HEK293 (cell line): ENCODE measurements around the gene ELF1.
A peak's percentile ranks its signal among the peaks of the same experiment; 100 is the strongest.

ENCODE experiments used
- BCL11A ChIP-seq: fragments of 450-650 bp; formaldehyde crosslinking; IDR thresholded peaks from 2 replicates; pipeline ENCODE4 v1.5.1; 2016; ENCODE audit warnings: low read depth, missing biosample characterization, missing genetic modification characterization
- EGR2 ChIP-seq: fragments of 450-650 bp; formaldehyde crosslinking; IDR thresholded peaks from 2 replicates; pipeline ENCODE4 v1.5.1; 2016; ENCODE audit warnings: low read depth, missing biosample characterization, missing genetic modification characterization
- KLF16 ChIP-seq: fragments of 450-650 bp; formaldehyde crosslinking; IDR thresholded peaks from 2 replicates; pipeline ENCODE4 v1.5.1; 2017; ENCODE audit warnings: missing biosample characterization, missing genetic modification characterization
- MZF1 ChIP-seq: fragments of 450-650 bp; formaldehyde crosslinking; IDR thresholded peaks from 2 replicates; pipeline ENCODE4 v1.5.1; 2017; ENCODE audit warnings: missing biosample characterization, missing genetic modification characterization, borderline replicate concordance
- RBAK ChIP-seq: fragments of 450-650 bp; formaldehyde crosslinking; IDR thresholded peaks from 2 replicates; pipeline ENCODE4 v1.5.1; 2016; ENCODE audit warnings: missing biosample characterization, missing genetic modification characterization
- SP7 ChIP-seq: fragments of 450-650 bp; formaldehyde crosslinking; IDR thresholded peaks from 2 replicates; pipeline ENCODE4 v1.5.1; 2016; ENCODE audit warnings: missing biosample characterization, missing genetic modification characterization
- ZBTB20 ChIP-seq: fragments of 450-650 bp; formaldehyde crosslinking; IDR thresholded peaks from 2 replicates; pipeline ENCODE4 v1.5.1; 2016; ENCODE audit warnings: missing biosample characterization, missing genetic modification characterization
- ZBTB7A ChIP-seq: fragments of 450-650 bp; formaldehyde crosslinking; IDR thresholded peaks from 2 replicates; pipeline ENCODE4 v1.5.1; 2016; ENCODE audit warnings: low read depth, missing biosample characterization, missing genetic modification characterization
- ZNF112 ChIP-seq: fragments of 450-650 bp; formaldehyde crosslinking; IDR thresholded peaks from 2 replicates; pipeline ENCODE4 v1.5.0; 2017; ENCODE audit warnings: missing biosample characterization, missing genetic modification characterization
- ZNF121 ChIP-seq: fragments of 450-650 bp; formaldehyde crosslinking; IDR thresholded peaks from 2 replicates; pipeline ENCODE4 v1.5.1; 2016; ENCODE audit warnings: missing biosample characterization, missing genetic modification characterization
- ZNF146 ChIP-seq: fragments of 450-650 bp; formaldehyde crosslinking; IDR thresholded peaks from 2 replicates; pipeline ENCODE4 v1.5.1; 2016; ENCODE audit warnings: missing biosample characterization, missing genetic modification characterization
- ZNF184 ChIP-seq: fragments of 450-650 bp; IDR thresholded peaks from 2 replicates; pipeline ENCODE4 v1.5.1; 2018; ENCODE audit warnings: missing biosample characterization, mild to moderate bottlenecking, missing genetic modification characterization
- ZNF221 ChIP-seq: fragments of 450-650 bp; formaldehyde crosslinking; IDR thresholded peaks from 2 replicates; pipeline ENCODE4 v1.5.1; 2017; ENCODE audit warnings: missing biosample characterization, missing genetic modification characterization, borderline replicate concordance
- ZNF37A ChIP-seq: fragments of 450-650 bp; IDR thresholded peaks from 2 replicates; pipeline ENCODE4 v1.5.1; 2018; ENCODE audit warnings: missing biosample characterization, missing genetic modification characterization
- ZNF404 ChIP-seq: fragments of 450-650 bp; formaldehyde crosslinking; IDR thresholded peaks from 2 replicates; pipeline ENCODE4 v1.5.1; 2017; ENCODE audit warnings: missing biosample characterization, missing genetic modification characterization
- ZNF426 ChIP-seq: fragments of 450-650 bp; formaldehyde crosslinking; IDR thresholded peaks from 2 replicates; pipeline ENCODE4 v1.5.1; 2017; ENCODE audit warnings: missing biosample characterization, missing genetic modification characterization, mild to moderate bottlenecking, inconsistent platforms, moderate library complexity
- ZNF561 ChIP-seq: fragments of 450-650 bp; IDR thresholded peaks from 2 replicates; pipeline ENCODE4 v1.5.1; 2018; ENCODE audit warnings: missing biosample characterization, missing genetic modification characterization, borderline replicate concordance
- ZNF658 ChIP-seq: fragments of 450-650 bp; formaldehyde crosslinking; IDR thresholded peaks from 2 replicates; pipeline ENCODE4; 2016; ENCODE audit warnings: missing biosample characterization, missing genetic modification characterization
- ZNF660 ChIP-seq: fragments of 450-650 bp; IDR thresholded peaks from 2 replicates; pipeline ENCODE4 v1.5.1; 2018; ENCODE audit warnings: missing biosample characterization, mild to moderate bottlenecking, missing genetic modification characterization
- ZNF837 ChIP-seq: fragments of 450-650 bp; formaldehyde crosslinking; IDR thresholded peaks from 2 replicates; pipeline ENCODE4 v1.5.1; 2016; ENCODE audit warnings: missing biosample characterization, missing genetic modification characterization
- ZSCAN30 ChIP-seq: fragments of 450-650 bp; IDR thresholded peaks from 2 replicates; pipeline ENCODE4 v1.5.1; 2018; ENCODE audit warnings: missing biosample characterization, mild to moderate bottlenecking, missing genetic modification characterization, moderate library complexity
- TF ChIP-seq, protein P1 (sequence below): fragments of 450-650 bp; formaldehyde crosslinking; IDR thresholded peaks from 2 replicates; pipeline ENCODE4 v1.5.1; 2017; ENCODE audit warnings: missing biosample characterization, missing genetic modification characterization
- TF ChIP-seq, protein P2 (sequence below): fragments of 450-650 bp; formaldehyde crosslinking; IDR thresholded peaks from 2 replicates; pipeline ENCODE4 v1.5.1; 2016; ENCODE audit warnings: missing biosample characterization, missing genetic modification characterization
- TF ChIP-seq, protein P3 (sequence below): fragments of 450-650 bp; formaldehyde crosslinking; IDR thresholded peaks from 2 replicates; pipeline ENCODE4 v1.5.1; 2017; ENCODE audit warnings: missing biosample characterization, mild to moderate bottlenecking, missing genetic modification characterization, moderate library complexity
- TF ChIP-seq, protein P4 (sequence below): fragments of 450-650 bp; formaldehyde crosslinking; IDR thresholded peaks from 2 replicates; pipeline ENCODE4 v1.5.1; 2017; ENCODE audit warnings: missing biosample characterization, missing genetic modification characterization
- TF ChIP-seq, protein P5 (sequence below): fragments of 450-650 bp; formaldehyde crosslinking; IDR thresholded peaks from 2 replicates; pipeline ENCODE4 v1.5.1; 2016; ENCODE audit warnings: missing biosample characterization, missing genetic modification characterization
- TF ChIP-seq, protein P6 (sequence below): fragments of 450-650 bp; formaldehyde crosslinking; IDR thresholded peaks from 2 replicates; pipeline ENCODE4 v1.5.1; 2016; ENCODE audit warnings: missing biosample characterization, missing genetic modification characterization

The ELF1 gene

DNA sequence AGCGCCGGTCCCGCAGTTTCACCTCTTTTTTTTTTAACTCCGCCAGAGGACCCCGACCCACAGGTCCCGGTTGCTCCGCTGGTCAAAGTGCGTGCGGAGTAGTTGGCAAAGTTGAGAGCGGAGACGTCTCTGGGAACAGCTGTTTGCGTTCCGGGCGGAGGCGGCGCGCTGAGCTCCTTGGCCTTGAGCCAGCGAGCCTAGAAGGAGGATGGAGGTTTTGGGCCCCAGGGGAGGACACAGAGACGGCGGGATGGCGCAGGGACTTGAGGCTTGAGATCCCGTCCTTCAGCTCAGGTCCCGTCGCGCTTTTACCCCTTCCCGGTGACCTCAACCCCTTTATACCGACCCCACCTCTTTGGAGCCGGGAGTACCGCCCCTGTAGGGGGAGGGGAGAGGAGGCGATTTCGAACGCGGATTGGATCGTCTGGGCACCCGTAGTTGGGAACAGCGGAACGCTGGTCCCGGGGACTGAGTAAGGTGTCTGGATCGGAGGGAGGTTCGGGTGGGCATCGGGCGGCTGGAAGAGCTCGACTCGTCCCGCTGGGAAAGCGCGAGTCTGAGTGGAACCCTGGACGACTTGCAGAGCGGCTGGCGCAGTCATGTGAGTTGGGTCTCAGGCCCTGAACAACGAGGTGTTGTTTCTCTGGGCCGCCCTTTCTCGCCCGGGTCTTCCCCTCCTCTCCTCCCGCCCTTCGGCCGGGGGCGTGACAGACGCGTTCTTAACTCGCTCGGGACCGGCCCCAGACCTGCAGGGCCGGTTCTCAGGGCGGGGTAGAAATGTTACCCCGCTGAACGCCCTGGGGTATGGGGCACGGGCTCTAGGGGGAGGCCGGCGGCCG, 42.2 kb upstream of the ELF1 start, which contains the start of gene WBP4 (continued):
- TF ChIP-seq ZNF184 (peak; percentile 89; the same call in 1 of the 2 replicates), RBAK (tag by site-specific recombination) (no peak), ZNF658 (no peak), ZNF837 (tag by site-specific recombination) (no peak), ZNF121 (tag by site-specific recombination) (0 out of 2 replicates have a peak, but pooled peaks have one; percentile 48), ZSCAN30 (tag by site-specific recombination) (peak; percentile 82; the same call in 1 of the 2 replicates), KLF16 (peak; percentile 82), SP7 (tag by site-specific recombination) (peak; percentile 82), ZNF112 (tag by site-specific recombination) (no peak), ZNF37A (peak; percentile 32; the same call in 1 of the 2 replicates), ZNF404 (tag by site-specific recombination) (no peak), ZBTB7A (tag by site-specific recombination) (0 out of 2 replicates have a peak, but pooled peaks have one; percentile 71), BCL11A (peak; percentile 30; the same call in 1 of the 2 replicates), ZBTB20 (peak; percentile 98), ZNF221 (tag by site-specific recombination) (no peak), ZNF561 (peak; percentile 88; the same call in 1 of the 2 replicates), ZNF426 (tag by site-specific recombination) (no peak), ZNF660 (tag by site-specific recombination) (peak; percentile 75), MZF1 (peak; percentile 71; the same call in 1 of the 2 replicates), EGR2 (peak; percentile 41; the same call in 1 of the 2 replicates), ZNF146 (tag by site-specific recombination) (peak; percentile 44)
- TF ChIP-seq, protein P1, sequence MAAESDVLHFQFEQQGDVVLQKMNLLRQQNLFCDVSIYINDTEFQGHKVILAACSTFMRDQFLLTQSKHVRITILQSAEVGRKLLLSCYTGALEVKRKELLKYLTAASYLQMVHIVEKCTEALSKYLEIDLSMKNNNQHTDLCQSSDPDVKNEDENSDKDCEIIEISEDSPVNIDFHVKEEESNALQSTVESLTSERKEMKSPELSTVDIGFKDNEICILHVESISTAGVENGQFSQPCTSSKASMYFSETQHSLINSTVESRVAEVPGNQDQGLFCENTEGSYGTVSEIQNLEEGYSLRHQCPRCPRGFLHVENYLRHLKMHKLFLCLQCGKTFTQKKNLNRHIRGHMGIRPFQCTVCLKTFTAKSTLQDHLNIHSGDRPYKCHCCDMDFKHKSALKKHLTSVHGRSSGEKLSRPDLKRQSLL: peak; percentile 84; the same call in 1 of the 2 replicates
- TF ChIP-seq, protein P2, sequence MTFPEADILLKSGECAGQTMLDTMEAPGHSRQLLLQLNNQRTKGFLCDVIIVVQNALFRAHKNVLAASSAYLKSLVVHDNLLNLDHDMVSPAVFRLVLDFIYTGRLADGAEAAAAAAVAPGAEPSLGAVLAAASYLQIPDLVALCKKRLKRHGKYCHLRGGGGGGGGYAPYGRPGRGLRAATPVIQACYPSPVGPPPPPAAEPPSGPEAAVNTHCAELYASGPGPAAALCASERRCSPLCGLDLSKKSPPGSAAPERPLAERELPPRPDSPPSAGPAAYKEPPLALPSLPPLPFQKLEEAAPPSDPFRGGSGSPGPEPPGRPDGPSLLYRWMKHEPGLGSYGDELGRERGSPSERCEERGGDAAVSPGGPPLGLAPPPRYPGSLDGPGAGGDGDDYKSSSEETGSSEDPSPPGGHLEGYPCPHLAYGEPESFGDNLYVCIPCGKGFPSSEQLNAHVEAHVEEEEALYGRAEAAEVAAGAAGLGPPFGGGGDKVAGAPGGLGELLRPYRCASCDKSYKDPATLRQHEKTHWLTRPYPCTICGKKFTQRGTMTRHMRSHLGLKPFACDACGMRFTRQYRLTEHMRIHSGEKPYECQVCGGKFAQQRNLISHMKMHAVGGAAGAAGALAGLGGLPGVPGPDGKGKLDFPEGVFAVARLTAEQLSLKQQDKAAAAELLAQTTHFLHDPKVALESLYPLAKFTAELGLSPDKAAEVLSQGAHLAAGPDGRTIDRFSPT (tag by site-specific recombination): peak; percentile 34
- TF ChIP-seq, protein P3, sequence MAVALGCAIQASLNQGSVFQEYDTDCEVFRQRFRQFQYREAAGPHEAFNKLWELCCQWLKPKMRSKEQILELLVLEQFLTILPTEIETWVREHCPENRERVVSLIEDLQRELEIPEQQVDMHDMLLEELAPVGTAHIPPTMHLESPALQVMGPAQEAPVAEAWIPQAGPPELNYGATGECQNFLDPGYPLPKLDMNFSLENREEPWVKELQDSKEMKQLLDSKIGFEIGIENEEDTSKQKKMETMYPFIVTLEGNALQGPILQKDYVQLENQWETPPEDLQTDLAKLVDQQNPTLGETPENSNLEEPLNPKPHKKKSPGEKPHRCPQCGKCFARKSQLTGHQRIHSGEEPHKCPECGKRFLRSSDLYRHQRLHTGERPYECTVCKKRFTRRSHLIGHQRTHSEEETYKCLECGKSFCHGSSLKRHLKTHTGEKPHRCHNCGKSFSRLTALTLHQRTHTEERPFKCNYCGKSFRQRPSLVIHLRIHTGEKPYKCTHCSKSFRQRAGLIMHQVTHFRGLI (tag by site-specific recombination): no peak
- TF ChIP-seq, protein P4, sequence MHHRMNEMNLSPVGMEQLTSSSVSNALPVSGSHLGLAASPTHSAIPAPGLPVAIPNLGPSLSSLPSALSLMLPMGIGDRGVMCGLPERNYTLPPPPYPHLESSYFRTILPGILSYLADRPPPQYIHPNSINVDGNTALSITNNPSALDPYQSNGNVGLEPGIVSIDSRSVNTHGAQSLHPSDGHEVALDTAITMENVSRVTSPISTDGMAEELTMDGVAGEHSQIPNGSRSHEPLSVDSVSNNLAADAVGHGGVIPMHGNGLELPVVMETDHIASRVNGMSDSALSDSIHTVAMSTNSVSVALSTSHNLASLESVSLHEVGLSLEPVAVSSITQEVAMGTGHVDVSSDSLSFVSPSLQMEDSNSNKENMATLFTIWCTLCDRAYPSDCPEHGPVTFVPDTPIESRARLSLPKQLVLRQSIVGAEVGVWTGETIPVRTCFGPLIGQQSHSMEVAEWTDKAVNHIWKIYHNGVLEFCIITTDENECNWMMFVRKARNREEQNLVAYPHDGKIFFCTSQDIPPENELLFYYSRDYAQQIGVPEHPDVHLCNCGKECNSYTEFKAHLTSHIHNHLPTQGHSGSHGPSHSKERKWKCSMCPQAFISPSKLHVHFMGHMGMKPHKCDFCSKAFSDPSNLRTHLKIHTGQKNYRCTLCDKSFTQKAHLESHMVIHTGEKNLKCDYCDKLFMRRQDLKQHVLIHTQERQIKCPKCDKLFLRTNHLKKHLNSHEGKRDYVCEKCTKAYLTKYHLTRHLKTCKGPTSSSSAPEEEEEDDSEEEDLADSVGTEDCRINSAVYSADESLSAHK (tag by site-specific recombination): 0 out of 2 replicates have a peak, but pooled peaks have one; percentile 15
- TF ChIP-seq, protein P5, sequence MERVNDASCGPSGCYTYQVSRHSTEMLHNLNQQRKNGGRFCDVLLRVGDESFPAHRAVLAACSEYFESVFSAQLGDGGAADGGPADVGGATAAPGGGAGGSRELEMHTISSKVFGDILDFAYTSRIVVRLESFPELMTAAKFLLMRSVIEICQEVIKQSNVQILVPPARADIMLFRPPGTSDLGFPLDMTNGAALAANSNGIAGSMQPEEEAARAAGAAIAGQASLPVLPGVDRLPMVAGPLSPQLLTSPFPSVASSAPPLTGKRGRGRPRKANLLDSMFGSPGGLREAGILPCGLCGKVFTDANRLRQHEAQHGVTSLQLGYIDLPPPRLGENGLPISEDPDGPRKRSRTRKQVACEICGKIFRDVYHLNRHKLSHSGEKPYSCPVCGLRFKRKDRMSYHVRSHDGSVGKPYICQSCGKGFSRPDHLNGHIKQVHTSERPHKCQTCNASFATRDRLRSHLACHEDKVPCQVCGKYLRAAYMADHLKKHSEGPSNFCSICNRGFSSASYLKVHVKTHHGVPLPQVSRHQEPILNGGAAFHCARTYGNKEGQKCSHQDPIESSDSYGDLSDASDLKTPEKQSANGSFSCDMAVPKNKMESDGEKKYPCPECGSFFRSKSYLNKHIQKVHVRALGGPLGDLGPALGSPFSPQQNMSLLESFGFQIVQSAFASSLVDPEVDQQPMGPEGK (tag by site-specific recombination): peak; percentile 91
- TF ChIP-seq, protein P6, sequence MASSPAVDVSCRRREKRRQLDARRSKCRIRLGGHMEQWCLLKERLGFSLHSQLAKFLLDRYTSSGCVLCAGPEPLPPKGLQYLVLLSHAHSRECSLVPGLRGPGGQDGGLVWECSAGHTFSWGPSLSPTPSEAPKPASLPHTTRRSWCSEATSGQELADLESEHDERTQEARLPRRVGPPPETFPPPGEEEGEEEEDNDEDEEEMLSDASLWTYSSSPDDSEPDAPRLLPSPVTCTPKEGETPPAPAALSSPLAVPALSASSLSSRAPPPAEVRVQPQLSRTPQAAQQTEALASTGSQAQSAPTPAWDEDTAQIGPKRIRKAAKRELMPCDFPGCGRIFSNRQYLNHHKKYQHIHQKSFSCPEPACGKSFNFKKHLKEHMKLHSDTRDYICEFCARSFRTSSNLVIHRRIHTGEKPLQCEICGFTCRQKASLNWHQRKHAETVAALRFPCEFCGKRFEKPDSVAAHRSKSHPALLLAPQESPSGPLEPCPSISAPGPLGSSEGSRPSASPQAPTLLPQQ (tag by site-specific recombination): peak; percentile 68; the same call in 1 of the 2 replicates
